ENCODE data around the gene SHISA9.

DNA sequence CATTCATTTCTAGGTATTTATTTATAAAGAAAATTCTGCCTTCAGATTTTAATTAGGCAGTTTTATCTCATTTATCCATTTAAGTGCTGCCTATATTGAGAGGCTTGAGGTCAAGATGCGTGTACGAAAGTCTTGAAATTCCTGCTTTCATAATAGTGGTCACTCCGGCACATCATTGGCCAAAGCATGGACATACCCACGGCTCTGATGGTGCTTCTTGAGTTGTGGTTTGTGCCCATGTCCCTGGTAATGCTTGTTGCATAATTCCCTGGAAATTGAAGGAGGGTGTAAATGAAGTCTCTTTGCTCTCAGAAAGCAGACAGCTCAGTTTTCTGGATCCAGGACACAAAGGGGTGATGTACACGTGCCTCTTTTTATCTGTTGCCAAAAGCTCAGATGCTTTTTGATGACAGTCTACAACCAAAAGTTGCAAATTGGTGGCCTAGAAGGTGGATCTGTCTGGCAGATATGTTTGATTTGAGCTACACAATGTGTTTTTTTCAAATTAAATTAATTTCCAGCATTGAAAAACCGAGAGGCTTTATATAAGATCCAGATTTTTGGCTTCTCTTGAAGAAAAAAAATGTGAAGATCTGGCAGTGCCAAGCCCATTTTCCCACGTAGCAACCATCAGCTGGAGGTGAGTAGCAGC, 94.4 kb downstream of the SHISA9 start:
- TF ChIP-seq, protein P1, sequence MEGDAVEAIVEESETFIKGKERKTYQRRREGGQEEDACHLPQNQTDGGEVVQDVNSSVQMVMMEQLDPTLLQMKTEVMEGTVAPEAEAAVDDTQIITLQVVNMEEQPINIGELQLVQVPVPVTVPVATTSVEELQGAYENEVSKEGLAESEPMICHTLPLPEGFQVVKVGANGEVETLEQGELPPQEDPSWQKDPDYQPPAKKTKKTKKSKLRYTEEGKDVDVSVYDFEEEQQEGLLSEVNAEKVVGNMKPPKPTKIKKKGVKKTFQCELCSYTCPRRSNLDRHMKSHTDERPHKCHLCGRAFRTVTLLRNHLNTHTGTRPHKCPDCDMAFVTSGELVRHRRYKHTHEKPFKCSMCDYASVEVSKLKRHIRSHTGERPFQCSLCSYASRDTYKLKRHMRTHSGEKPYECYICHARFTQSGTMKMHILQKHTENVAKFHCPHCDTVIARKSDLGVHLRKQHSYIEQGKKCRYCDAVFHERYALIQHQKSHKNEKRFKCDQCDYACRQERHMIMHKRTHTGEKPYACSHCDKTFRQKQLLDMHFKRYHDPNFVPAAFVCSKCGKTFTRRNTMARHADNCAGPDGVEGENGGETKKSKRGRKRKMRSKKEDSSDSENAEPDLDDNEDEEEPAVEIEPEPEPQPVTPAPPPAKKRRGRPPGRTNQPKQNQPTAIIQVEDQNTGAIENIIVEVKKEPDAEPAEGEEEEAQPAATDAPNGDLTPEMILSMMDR (IDR thresholded peaks at IDR 0.05), result no peak
- TF ChIP-seq POLR2A (IDR thresholded peaks at IDR 0.05) (no peak), POLR2AphosphoS5 (IDR thresholded peaks at IDR 0.05) (no peak), EP300 (IDR thresholded peaks at IDR 0.05) (no peak)
